GM12891 (cell line): Measurements from ENCODE around the gene CDK14.

ENCODE experiments used
- PAX5 ChIP-seq: IDR thresholded peaks from 2 replicates; pipeline ENCODE4 v1.6.1; 2011; ENCODE audit warnings: low read length, moderate library complexity, mild to moderate bottlenecking; ENCODE audit not compliant: insufficient read depth, severe bottlenecking
- POLR2A ChIP-seq: IDR thresholded peaks from 2 replicates; pipeline ENCODE4 v1.6.1; 2011; ENCODE audit warnings: low read depth, low read length, control low read depth
- POLR2AphosphoS5 ChIP-seq: IDR thresholded peaks from 2 replicates; pipeline ENCODE4 v1.6.1; 2011; ENCODE audit warnings: low read depth, low read length, control low read depth
- POU2F2 ChIP-seq: IDR thresholded peaks from 2 replicates; pipeline ENCODE4 v1.6.1; 2011; ENCODE audit warnings: low read depth, mild to moderate bottlenecking, control low read depth, low read length, moderate library complexity
- TAF1 ChIP-seq: IDR thresholded peaks from 2 replicates; pipeline ENCODE4 v1.6.1; 2011; ENCODE audit warnings: low read depth, low read length, control low read depth

DNA sequence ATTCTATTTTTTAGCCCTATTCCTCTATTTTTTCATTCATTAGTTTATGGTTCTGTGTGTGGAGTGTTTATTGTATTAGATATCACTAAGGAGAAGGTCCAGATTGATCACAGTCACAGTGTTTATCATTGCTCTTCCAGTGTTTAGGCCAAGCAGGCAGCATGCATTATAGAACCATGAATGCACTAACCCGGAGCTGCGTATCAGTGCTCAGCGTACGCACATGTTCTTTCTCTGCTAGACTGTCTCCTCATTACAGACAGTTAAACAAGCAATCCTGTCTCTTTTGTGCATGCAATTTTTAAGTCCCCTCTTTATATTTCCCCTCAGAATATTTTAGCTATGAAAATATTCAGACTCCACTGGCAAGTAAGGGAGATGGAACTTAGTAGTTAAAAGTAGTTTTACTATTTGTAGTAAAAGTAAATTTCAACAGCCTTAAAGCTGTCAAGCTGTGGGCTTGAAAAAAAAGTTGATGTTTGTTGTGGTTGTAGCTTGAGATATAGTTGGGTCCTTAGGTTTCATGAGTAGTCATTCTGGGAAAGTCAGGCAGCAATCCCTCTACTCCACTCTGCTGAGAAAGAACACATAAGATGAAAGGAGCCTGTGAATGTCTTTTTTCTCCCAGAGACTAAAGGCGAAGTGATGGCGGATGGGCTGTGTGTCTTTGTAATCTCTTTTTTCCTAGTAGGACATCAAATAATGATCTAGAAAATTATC lies 260.4 kb downstream of the CDK14 start:
- TF ChIP-seq POU2F2: no peak
- no peak for TF ChIP-seq POLR2AphosphoS5
- TF ChIP-seq POLR2A: no peak
- TF ChIP-seq TAF1: no peak
- no peak for TF ChIP-seq PAX5
